Measurements from ENCODE around the gene EMX2. TPM values are rescaled to one million over a fixed set of nuclear protein-coding genes. Genes with fewer than 3 reads are reported as not detected.
A peak's percentile ranks its signal among the peaks of the same experiment; 100 is the strongest.

EMX2 gene
- total RNA-seq, 1 donor from 2014 or later, result not detected

- intact Hi-C loops (cut with DNase I), result no loop called here
- ATAC-seq (ENCODE audit: poor library complexity) (no peak), DNase-seq (no peak)
These were observed 22.7 kb upstream of the EMX2 start for GRCh38 chr10:117519879-117520278.

GRCh38 chr10:117530791-117531190 is 11.8 kb upstream of the EMX2 start:
- intact Hi-C loops (cut with DNase I), result no loop called here
- ATAC-seq (ENCODE audit: poor library complexity) (no peak), DNase-seq (no peak)

- intact Hi-C loops (cut with DNase I), result no loop called here
- DNase-seq, result no peak
These were observed 11.1 kb upstream of the EMX2 start for GRCh38 chr10:117531371-117532002.

GRCh38 chr10:117532003-117532385 is 10.6 kb upstream of the EMX2 start:
- ATAC-seq (ENCODE audit: poor library complexity) (no peak), DNase-seq (no peak)
- intact Hi-C loops (cut with DNase I), result no loop called here

More at GRCh38 chr10:117531371-117532002, 11.1 kb upstream of the EMX2 start:
- ATAC-seq (ENCODE audit: poor library complexity), result no peak

- intact Hi-C loops (cut with DNase I), result no loop called here
- DNase-seq, result no peak
- no peak for ATAC-seq (ENCODE audit: poor library complexity)
These were observed 10.0 kb upstream of the EMX2 start for GRCh38 chr10:117532451-117533107.

- no peak for ATAC-seq (ENCODE audit: poor library complexity)
- DNase-seq, result no peak
- intact Hi-C loops (cut with DNase I), result no loop called here
These were observed 8.9 kb upstream of the EMX2 start for GRCh38 chr10:117533507-117534281.

GRCh38 chr10:117534321-117535297 is 7.9 kb upstream of the EMX2 start:
- intact Hi-C loops (cut with DNase I), result no loop called here
- ATAC-seq (ENCODE audit: poor library complexity) (no peak), DNase-seq (no peak)

- intact Hi-C loops (cut with DNase I), result no loop called here
- peak; percentile 7 for ATAC-seq (ENCODE audit: poor library complexity)
These were observed 7.1 kb upstream of the EMX2 start for GRCh38 chr10:117535298-117536071.

GRCh38 chr10:117536072-117536865 is 6.3 kb upstream of the EMX2 start:
- intact Hi-C loops (cut with DNase I), result no loop called here
- ATAC-seq (ENCODE audit: poor library complexity) (no peak), DNase-seq (no peak)

More at GRCh38 chr10:117535298-117536071, 7.1 kb upstream of the EMX2 start:
- DNase-seq, result no peak

- no peak for ATAC-seq (ENCODE audit: poor library complexity)
- intact Hi-C loops (cut with DNase I), result no loop called here
These were observed 5.6 kb upstream of the EMX2 start for GRCh38 chr10:117536866-117537435.

GRCh38 chr10:117537436-117537903 is 5.1 kb upstream of the EMX2 start:
- intact Hi-C loops (cut with DNase I), result no loop called here
- ATAC-seq (ENCODE audit: poor library complexity) (peak; percentile 92), DNase-seq (no peak)

More at GRCh38 chr10:117536866-117537435, 5.6 kb upstream of the EMX2 start:
- no peak for DNase-seq

- DNase-seq, result no peak
- peak; percentile 36 for ATAC-seq (ENCODE audit: poor library complexity)
- intact Hi-C loops (cut with DNase I), result no loop called here
These were observed 4.5 kb upstream of the EMX2 start for GRCh38 chr10:117537904-117538524.

GRCh38 chr10:117539361-117539773 is 3.2 kb upstream of the EMX2 start:
- intact Hi-C loops (cut with DNase I), result no loop called here
- no peak for ATAC-seq (ENCODE audit: poor library complexity)
- no peak for DNase-seq

- intact Hi-C loops (cut with DNase I), result no loop called here
- ATAC-seq (ENCODE audit: poor library complexity) (no peak), DNase-seq (no peak)
These were observed 2.5 kb upstream of the EMX2 start for GRCh38 chr10:117539903-117540639.

- intact Hi-C loops (cut with DNase I), result no loop called here
- DNase-seq (no peak), ATAC-seq (ENCODE audit: poor library complexity) (no peak)
These were observed 1.7 kb upstream of the EMX2 start for GRCh38 chr10:117540640-117541404.

Measured in Right ventricle myocardium superior (tissue), 1 donor.